GM10248 (cell line): ENCODE results near the gene LSS.

Experiments used
- CTCF ChIA-PET: fragments of 300-600 bp; sonication (Branson Sonifier 250); formaldehyde crosslinking; extraction: SDS; loops from one replicate; lab custom pipeline; 2021; ENCODE audit warnings: antibody characterized with exemption; lab: Yijun Ruan, JAX
- POLR2A ChIA-PET: fragments of 350-650 bp; sonication (Branson Sonifier 250); formaldehyde crosslinking; extraction: SDS; loops from one replicate; lab custom pipeline; 2020; ENCODE audit warnings: antibody characterized with exemption; lab: Yijun Ruan, JAX
- DNase-seq: peaks from one replicate; pipeline ENCODE4 v3.0.0; 2012; ENCODE audit errors: extremely low spot score
- TF ChIP-seq, protein P1 (sequence below): IDR thresholded peaks from 2 replicates; pipeline ENCODE4 v1.5.1; 2012; ENCODE audit warnings: mild to moderate bottlenecking, low read depth; ENCODE audit errors: extremely low read depth, missing control alignments, control extremely low read depth

LSS gene

DNA sequence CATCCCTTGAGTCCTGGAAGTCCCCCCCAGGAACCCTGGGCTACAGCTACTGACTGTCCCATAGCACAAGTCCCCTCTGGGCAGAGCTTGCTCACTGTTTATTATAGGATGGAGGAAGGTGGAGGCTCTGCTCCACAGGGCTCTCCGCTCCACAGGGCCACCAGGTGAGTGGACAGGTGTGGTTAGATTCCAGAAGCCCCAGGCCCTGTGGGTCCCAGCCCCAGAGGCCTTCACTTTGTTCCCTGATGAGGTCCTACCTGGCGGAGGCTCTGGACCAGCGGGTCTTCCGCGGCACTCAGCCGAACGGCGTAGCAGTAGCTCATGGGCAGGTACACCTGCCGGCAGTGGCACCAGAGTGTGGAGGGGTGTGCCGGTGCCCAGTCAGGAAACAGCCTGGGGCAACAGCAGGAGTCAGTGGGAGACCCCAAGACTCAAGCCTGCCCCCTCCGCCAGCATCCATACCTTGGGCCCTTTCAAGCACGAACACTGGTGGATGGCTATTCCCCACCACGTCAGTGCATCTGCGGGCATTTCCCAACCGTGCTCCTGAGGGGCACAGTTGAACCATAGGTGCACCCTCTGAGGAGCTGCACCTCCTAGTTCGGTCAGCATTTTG lies 12.3 kb downstream of the LSS start:
- TF ChIP-seq, protein P1, sequence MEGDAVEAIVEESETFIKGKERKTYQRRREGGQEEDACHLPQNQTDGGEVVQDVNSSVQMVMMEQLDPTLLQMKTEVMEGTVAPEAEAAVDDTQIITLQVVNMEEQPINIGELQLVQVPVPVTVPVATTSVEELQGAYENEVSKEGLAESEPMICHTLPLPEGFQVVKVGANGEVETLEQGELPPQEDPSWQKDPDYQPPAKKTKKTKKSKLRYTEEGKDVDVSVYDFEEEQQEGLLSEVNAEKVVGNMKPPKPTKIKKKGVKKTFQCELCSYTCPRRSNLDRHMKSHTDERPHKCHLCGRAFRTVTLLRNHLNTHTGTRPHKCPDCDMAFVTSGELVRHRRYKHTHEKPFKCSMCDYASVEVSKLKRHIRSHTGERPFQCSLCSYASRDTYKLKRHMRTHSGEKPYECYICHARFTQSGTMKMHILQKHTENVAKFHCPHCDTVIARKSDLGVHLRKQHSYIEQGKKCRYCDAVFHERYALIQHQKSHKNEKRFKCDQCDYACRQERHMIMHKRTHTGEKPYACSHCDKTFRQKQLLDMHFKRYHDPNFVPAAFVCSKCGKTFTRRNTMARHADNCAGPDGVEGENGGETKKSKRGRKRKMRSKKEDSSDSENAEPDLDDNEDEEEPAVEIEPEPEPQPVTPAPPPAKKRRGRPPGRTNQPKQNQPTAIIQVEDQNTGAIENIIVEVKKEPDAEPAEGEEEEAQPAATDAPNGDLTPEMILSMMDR: no peak
- POLR2A ChIA-PET: interaction anchor here (0.5 to 1.3 kb wide), 2 partner anchors 11 to 142 kb away, joined by 5 to 7 read pairs; no protein-coding TSS in a partner anchor
- CTCF ChIA-PET: interaction anchor here (1.1 to 2.6 kb wide), 8 partner anchors 9 to 243 kb away, joined by 3 to 8 read pairs (median 4); partner anchors contain the start of gene LSS
- DNase-seq: no peak

DNA sequence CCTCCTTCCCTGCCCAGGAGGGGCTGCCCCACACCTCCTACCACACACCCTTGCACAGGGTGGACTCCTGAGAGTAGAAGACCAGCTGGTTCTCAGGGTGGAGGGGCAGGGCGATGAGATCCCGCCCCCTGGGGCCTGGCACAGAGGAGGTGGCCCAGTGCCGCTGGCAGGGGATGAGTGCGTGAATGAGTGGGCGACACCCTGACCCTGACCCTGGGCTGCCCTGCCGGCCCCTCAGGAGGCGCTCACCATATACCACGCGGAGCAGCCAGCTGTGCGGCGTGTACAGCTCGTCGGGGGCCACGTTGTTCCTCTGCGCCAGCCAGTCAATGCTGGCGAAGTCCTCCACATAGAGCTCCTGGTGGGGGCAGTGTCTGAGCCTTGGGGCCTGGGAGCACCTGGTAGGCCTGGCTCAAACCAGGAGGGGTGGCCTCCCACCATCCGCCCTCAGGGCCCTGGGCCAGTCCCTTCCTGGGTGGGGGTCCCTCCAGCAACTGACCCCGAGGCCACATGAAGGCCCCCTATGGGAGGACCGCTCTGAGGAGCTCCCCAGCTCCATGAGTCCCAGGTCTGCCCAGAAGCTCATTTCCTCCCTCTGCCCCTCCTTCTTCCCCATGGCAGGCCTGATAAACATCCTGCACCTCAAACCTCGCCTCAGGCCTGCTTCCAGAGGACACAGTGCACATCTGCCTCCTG lies 13.0 kb downstream of the LSS start:
- TF ChIP-seq, protein P1: no peak
- ChIA-PET CTCF (interaction anchor here (1.2 to 2.6 kb wide), 9 partner anchors 9 to 242 kb away, joined by 3 to 8 read pairs (median 4); partner anchors contain the start of gene LSS), POLR2A (interaction anchor here (0.5 to 1.3 kb wide), 2 partner anchors 11 to 143 kb away, joined by 5 to 7 read pairs; no protein-coding TSS in a partner anchor)

DNA sequence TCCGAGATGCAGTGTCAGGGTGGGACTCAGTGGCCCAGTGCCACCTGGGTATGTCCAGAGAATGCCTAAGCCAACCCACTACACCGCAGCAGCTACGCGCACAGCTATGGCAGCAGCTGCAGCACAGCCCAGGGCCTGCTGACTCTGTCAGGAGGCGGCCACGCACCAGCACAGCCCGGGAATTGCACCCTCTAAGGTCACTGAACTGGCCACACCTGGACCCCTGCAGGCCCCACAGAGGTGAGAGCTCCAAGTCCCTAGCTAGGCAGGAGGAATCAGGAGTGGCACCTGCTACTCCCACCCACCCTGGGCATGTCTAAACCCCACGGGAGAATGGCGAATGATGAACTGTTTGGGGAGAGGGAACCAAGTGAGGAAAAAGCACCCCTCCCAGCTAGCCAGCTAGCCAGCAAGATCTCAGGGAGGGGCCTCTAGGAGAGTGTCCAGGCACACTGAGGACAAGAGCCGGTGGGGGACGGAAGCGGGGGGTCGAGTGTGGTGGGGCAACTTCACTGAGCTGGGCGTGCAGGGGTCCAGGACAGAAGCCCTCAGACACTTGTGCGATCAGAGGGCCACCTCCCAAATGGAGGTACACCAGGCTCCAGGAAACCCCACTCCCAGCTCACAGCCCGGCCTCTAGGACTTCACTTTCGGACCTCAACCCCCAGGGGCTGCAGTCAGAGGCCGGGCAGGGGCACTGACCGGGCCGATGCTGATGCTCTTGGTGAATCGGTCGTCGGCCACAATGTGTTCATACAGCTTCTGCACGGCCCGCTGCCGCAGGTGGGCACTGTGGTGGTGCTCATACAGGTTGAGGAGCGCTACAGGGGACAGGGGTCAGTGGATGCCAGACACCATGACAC lies 13.9 kb downstream of the LSS start:
- POLR2A ChIA-PET: interaction anchor here (0.6 to 1.3 kb wide), 2 partner anchors 12 to 421 kb away, joined by 4 to 5 read pairs; partner anchors contain the start of gene PRMT2
- no peak for DNase-seq
- CTCF ChIA-PET: interaction anchor here (1.2 to 2.6 kb wide), 8 partner anchors 10 to 241 kb away, joined by 3 to 8 read pairs (median 4); partner anchors contain the start of gene LSS
- TF ChIP-seq, protein P1: no peak

More for the DNA sequence above, 13.0 kb downstream of the LSS start:
- DNase-seq: no peak

DNA sequence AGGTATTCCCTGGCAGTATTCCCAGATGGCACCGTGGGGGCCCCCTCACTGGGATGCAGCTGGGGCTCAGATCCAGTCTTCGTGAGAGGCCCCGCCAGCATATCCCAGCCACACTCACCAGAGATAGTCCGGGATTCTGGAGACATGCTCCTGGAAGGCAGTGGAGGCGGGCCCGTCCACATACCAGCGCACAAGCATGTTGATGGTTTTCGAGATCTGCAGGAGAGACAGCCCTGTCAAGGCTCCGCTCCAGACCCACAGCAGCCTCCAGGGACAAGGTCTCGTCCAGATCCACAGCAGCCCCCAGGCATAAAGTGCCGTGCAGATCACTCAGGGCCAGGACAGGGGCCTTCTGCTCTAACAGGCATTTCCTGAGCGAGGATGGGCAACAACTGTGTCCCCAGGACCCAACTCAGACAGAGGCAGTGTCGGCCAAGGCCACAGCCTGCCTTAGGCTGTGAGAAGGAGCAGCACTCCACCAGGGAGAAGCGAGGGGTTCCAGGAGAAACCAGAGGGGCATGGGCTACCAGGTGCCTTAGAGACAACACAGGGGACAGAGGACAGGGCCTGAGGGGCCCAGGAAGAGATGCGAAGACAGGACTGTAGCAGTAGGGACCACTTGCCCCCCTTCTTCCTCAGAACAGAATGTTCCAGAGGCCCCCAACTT lies 14.8 kb downstream of the LSS start:
- ChIA-PET CTCF (interaction anchor here (1.4 to 2.1 kb wide), 3 partner anchors 14 to 61 kb away, joined by 3 to 6 read pairs (median 3); no protein-coding TSS in a partner anchor), POLR2A (interaction anchor here (0.6 kb wide), 1 partner anchor 422 kb away, joined by 4 read pairs; the partner anchor contains the start of gene PRMT2)
- no peak for DNase-seq
- TF ChIP-seq, protein P1: no peak

DNA sequence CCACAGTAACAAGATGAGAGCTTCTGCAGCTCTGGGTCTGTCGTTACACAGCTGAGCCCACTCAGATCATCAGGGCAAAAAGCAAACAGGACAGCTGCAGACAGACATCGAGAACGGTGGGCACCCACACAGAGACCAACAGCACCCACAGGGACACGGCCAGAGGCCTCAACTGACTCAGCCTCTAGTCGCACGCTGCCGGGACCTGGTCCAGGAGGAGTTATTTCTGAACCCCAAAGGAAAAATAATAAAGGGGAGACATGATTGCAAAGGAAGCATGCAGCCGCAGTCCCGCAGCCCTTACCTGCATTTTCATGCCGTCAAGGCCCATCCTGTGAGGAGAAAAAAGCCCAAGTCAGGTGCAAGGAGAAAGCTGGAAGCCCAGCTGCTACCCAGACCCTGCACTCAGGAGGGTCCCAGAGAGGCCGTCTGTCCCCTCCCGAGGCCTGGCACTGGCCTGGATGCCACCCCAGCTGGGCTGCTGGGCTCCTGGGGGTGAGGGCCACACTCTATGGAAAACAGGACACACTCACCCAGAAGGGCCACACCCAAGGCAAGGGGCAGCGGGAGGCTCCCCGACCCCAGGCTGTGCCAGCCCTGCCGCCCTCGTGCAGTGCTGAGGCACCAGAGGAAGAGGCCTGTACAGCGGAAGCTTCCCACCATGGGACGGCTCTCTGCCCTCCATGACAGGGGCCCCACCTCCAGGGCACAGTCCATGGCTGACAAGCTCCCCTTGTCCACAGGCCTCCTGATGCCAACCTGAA lies 15.7 kb downstream of the LSS start:
- POLR2A ChIA-PET: no interaction called here
- CTCF ChIA-PET: interaction anchor here (1.0 kb wide), 1 partner anchor 60 kb away, joined by 4 read pairs; no protein-coding TSS in a partner anchor
- no peak for DNase-seq
- TF ChIP-seq, protein P1: no peak
